Activated CD8-positive, alpha-beta memory T cell treated with anti-CD3 and anti-CD28 coated beads, Interleukin-2, amount 50 U/mL, for 1 hour (primary cell): ENCODE measurements around the gene RNF10.
"Not testable (repeated sequence)": the region's sequence is repeated elsewhere in the genome, so short reads cannot be mapped to it uniquely, and the experiment has no call there.

Source experiments
- DNase-seq: peaks from one replicate; pipeline ENCODE4 v3.0.0-alpha.2; 2020; ENCODE audit errors: extremely low read depth

The RNF10 gene

GRCh38 chr12:120579179-120579578, 45.0 kb downstream of the RNF10 start:
- no peak for DNase-seq

GRCh38 chr12:120580787-120581723, 46.9 kb downstream of the RNF10 start, which contains the start of gene POP5:
TSS of gene POP5 (minus strand) at chr12:120581402. CDS start at chr12:120581362, 40 bp downstream.
- peak; percentile 81 for DNase-seq

GRCh38 chr12:120581998-120582397, 47.8 kb downstream of the RNF10 start:
- DNase-seq = no peak

- DNase-seq = peak; percentile 45
Observed at GRCh38 chr12:120583478-120584030, 49.4 kb downstream of the RNF10 start.

GRCh38 chr12:120584343-120585149, 50.4 kb downstream of the RNF10 start:
- DNase-seq = no peak

- DNase-seq = no peak
Observed at GRCh38 chr12:120586206-120586605, 52.0 kb downstream of the RNF10 start.

GRCh38 chr12:120586860-120587259, 52.7 kb downstream of the RNF10 start:
- DNase-seq = no peak

- no peak for DNase-seq
Observed at GRCh38 chr12:120588371-120588770, 54.2 kb downstream of the RNF10 start.

GRCh38 chr12:120588948-120589930, 55.1 kb downstream of the RNF10 start:
- no peak for DNase-seq

- DNase-seq = no peak
Observed at GRCh38 chr12:120590741-120591407, 56.7 kb downstream of the RNF10 start.

- DNase-seq = no peak
Observed at GRCh38 chr12:120592121-120593049, 58.2 kb downstream of the RNF10 start.

- DNase-seq = no peak
Observed at GRCh38 chr12:120596901-120597300, 62.7 kb downstream of the RNF10 start.

GRCh38 chr12:120597861-120598260, 63.7 kb downstream of the RNF10 start:
- DNase-seq = no peak

GRCh38 chr12:120598674-120599463, 64.7 kb downstream of the RNF10 start:
- no peak for DNase-seq

- no peak for DNase-seq
Observed at GRCh38 chr12:120599672-120600552, 65.8 kb downstream of the RNF10 start.

- DNase-seq = not testable (repeated sequence)
Observed at GRCh38 chr12:120602416-120602815, 68.3 kb downstream of the RNF10 start.

- no peak for DNase-seq
Observed at GRCh38 chr12:120610560-120610959, 76.4 kb downstream of the RNF10 start.
